SJCRH30 (cell line): ENCODE measurements around the gene FBXO7. TPM values are rescaled to one million over a fixed set of nuclear protein-coding genes. Genes with fewer than 3 reads are reported as not detected.

Source experiments
- DNase-seq, 2 experiments: peaks; one replicate each; pipeline ENCODE4 v3.0.0-alpha.2; 2015 to 2020
- H3K27ac ChIP-seq: fragments of 250-450 bp; sonication (Bioruptor Pico); 2 replicates; pipeline ENCODE4 v1.5.1; 2020; ENCODE audit warnings: mild to moderate bottlenecking, moderate library complexity
- H3K27me3 ChIP-seq: fragments of 250-450 bp; sonication (Bioruptor Pico); 2 replicates; pipeline ENCODE4 v1.5.1; 2020; ENCODE audit warnings: mild to moderate bottlenecking, moderate library complexity
- H3K36me3 ChIP-seq: fragments of 250-450 bp; sonication (Bioruptor Pico); 2 replicates; pipeline ENCODE4 v1.5.1; 2020; ENCODE audit warnings: mild to moderate bottlenecking, moderate library complexity
- H3K4me1 ChIP-seq: fragments of 250-450 bp; sonication (Bioruptor Pico); 2 replicates; pipeline ENCODE4 v1.5.1; 2020; ENCODE audit warnings: mild to moderate bottlenecking, moderate library complexity
- H3K4me3 ChIP-seq: fragments of 250-450 bp; sonication (Bioruptor Pico); 2 replicates; pipeline ENCODE4 v1.5.1; 2020; ENCODE audit warnings: mild to moderate bottlenecking, moderate library complexity
- H3K9me3 ChIP-seq: fragments of 250-450 bp; sonication (Bioruptor Pico); replicated peaks from 2 replicates; pipeline ENCODE4 v1.5.1; 2020; ENCODE audit warnings: mild to moderate bottlenecking, moderate library complexity
- total RNA-seq: library from RNA; depleted of rRNA; stranded (reverse); fragments of >200 nt; shearing (Covaris generic); gene quantifications from 2 replicates; pipeline ENCODE4 v1.2.3, GENCODE V29; 2014

FBXO7 gene
- total RNA-seq, 1 experiment from 2014 or later = 78.4 TPM

- H3K27ac ChIP-seq = peak overlapping the region; percentile 63
- no peaks in the 10 kb centered on the region for H3K9me3 ChIP-seq
- H3K4me1 ChIP-seq = peaks cover 50% of the 10 kb centered on the region
- H3K4me3 ChIP-seq = peak overlapping the region; percentile 18
- H3K27me3 ChIP-seq = no peaks in the 10 kb centered on the region
- H3K36me3 ChIP-seq = no peaks in the 10 kb centered on the region
- peak; percentile 89 to 90 for DNase-seq
These were observed 57.6 kb downstream of the FBXO7 start for GRCh38 chr22:32531931-32532819.

- Histone ChIP-seq H3K4me3 (peak overlapping the region; percentile 18), H3K27ac (peak overlapping the region; percentile 63), H3K9me3 (no peaks in the 10 kb centered on the region), H3K36me3 (no peaks in the 10 kb centered on the region), H3K4me1 (peaks cover 50% of the 10 kb centered on the region), H3K27me3 (no peaks in the 10 kb centered on the region)
- no peak for DNase-seq
These were observed 58.2 kb downstream of the FBXO7 start for GRCh38 chr22:32532820-32533128.

GRCh38 chr22:32533265-32534111, 58.9 kb downstream of the FBXO7 start:
- Histone ChIP-seq H3K9me3 (no peaks in the 10 kb centered on the region), H3K4me1 (peaks cover 50% of the 10 kb centered on the region), H3K27ac (peak overlapping the region; percentile 63)

GRCh38 chr22:32534252-32535235, 59.9 kb downstream of the FBXO7 start:
- peak in 1 of 2 experiments; percentile 17 for DNase-seq
- H3K4me3 ChIP-seq = no peak overlapping the region
- no peaks in the 10 kb centered on the region for H3K36me3 ChIP-seq
- H3K27ac ChIP-seq = peak overlapping the region; percentile 63
- no peaks in the 10 kb centered on the region for H3K27me3 ChIP-seq
- no peaks in the 10 kb centered on the region for H3K9me3 ChIP-seq
- H3K4me1 ChIP-seq = peaks cover 59% of the 10 kb centered on the region

More at GRCh38 chr22:32533265-32534111, 58.9 kb downstream of the FBXO7 start:
- H3K36me3 ChIP-seq = no peaks in the 10 kb centered on the region
- H3K27me3 ChIP-seq = no peaks in the 10 kb centered on the region
- no peak overlapping the region for H3K4me3 ChIP-seq
- DNase-seq = peak; percentile 64 to 71

- H3K36me3 ChIP-seq = no peaks in the 10 kb centered on the region
- H3K27ac ChIP-seq = no peak overlapping the region
- H3K4me3 ChIP-seq = no peak overlapping the region
- no peaks in the 10 kb centered on the region for H3K9me3 ChIP-seq
- peaks cover 65% of the 10 kb centered on the region for H3K4me1 ChIP-seq
- peak in 1 of 2 experiments; percentile 58 for DNase-seq
- no peaks in the 10 kb centered on the region for H3K27me3 ChIP-seq
These were observed 61.0 kb downstream of the FBXO7 start for GRCh38 chr22:32535531-32536190.

- Histone ChIP-seq H3K4me3 (no peak overlapping the region), H3K27ac (no peak overlapping the region), H3K4me1 (peaks cover 68% of the 10 kb centered on the region), H3K27me3 (no peaks in the 10 kb centered on the region), H3K36me3 (no peaks in the 10 kb centered on the region), H3K9me3 (no peaks in the 10 kb centered on the region)
- peak in 1 of 2 experiments; percentile 33 for DNase-seq
These were observed 61.7 kb downstream of the FBXO7 start for GRCh38 chr22:32536352-32536751.

GRCh38 chr22:32538521-32538920, 63.9 kb downstream of the FBXO7 start:
- Histone ChIP-seq H3K4me1 (peaks cover 53% of the 10 kb centered on the region), H3K9me3 (no peaks in the 10 kb centered on the region), H3K4me3 (no peak overlapping the region), H3K27ac (no peak overlapping the region), H3K36me3 (no peaks in the 10 kb centered on the region), H3K27me3 (no peaks in the 10 kb centered on the region)
- DNase-seq = no peak

- Histone ChIP-seq H3K4me3 (no peak overlapping the region), H3K27ac (peak overlapping the region; percentile 59), H3K9me3 (no peaks in the 10 kb centered on the region), H3K27me3 (no peaks in the 10 kb centered on the region), H3K36me3 (no peaks in the 10 kb centered on the region), H3K4me1 (peaks cover 42% of the 10 kb centered on the region)
- DNase-seq = peak; percentile 82 to 90
These were observed 65.2 kb downstream of the FBXO7 start for GRCh38 chr22:32539631-32540421.

GRCh38 chr22:32541481-32541880, 66.9 kb downstream of the FBXO7 start:
- Histone ChIP-seq H3K27me3 (no peaks in the 10 kb centered on the region), H3K36me3 (no peaks in the 10 kb centered on the region), H3K4me1 (peaks cover 29% of the 10 kb centered on the region), H3K9me3 (no peaks in the 10 kb centered on the region), H3K27ac (no peak overlapping the region), H3K4me3 (no peak overlapping the region)
- no peak for DNase-seq

- Histone ChIP-seq H3K36me3 (no peaks in the 10 kb centered on the region), H3K27me3 (no peaks in the 10 kb centered on the region), H3K4me3 (no peak overlapping the region), H3K4me1 (peaks cover 29% of the 10 kb centered on the region), H3K9me3 (no peaks in the 10 kb centered on the region), H3K27ac (no peak overlapping the region)
- DNase-seq = no peak
These were observed 67.6 kb downstream of the FBXO7 start for GRCh38 chr22:32542066-32542676.

GRCh38 chr22:32542677-32543357, 68.2 kb downstream of the FBXO7 start:
- no peaks in the 10 kb centered on the region for H3K36me3 ChIP-seq
- H3K9me3 ChIP-seq = no peaks in the 10 kb centered on the region
- no peak overlapping the region for H3K27ac ChIP-seq
- H3K4me1 ChIP-seq = peaks cover 29% of the 10 kb centered on the region
- no peak overlapping the region for H3K4me3 ChIP-seq
- H3K27me3 ChIP-seq = no peaks in the 10 kb centered on the region
- peak in 1 of 2 experiments; percentile 26 for DNase-seq

- no peaks in the 10 kb centered on the region for H3K36me3 ChIP-seq
These were observed 70.4 kb downstream of the FBXO7 start for GRCh38 chr22:32544953-32545558.

More at GRCh38 chr22:32544953-32545558, 70.4 kb downstream of the FBXO7 start:
- H3K27ac ChIP-seq = no peak overlapping the region
- no peak for DNase-seq
- no peaks in the 10 kb centered on the region for H3K27me3 ChIP-seq
- H3K4me3 ChIP-seq = no peak overlapping the region
- H3K4me1 ChIP-seq = peaks cover 15% of the 10 kb centered on the region
- H3K9me3 ChIP-seq = no peaks in the 10 kb centered on the region
